Measurements from ENCODE around the gene COL6A2.
"Not testable (repeated sequence)": the region's sequence is repeated elsewhere in the genome, so short reads cannot be mapped to it uniquely, and the experiment has no call there.

COL6A2 gene

GRCh38 chr21:46172863-46173528 lies 75.1 kb downstream of the COL6A2 start:
- DNase-seq (ENCODE audit: low read depth), result no peak

GRCh38 chr21:46173573-46173972 lies 75.7 kb downstream of the COL6A2 start:
- DNase-seq (ENCODE audit: low read depth), result no peak

GRCh38 chr21:46176443-46177129 lies 78.7 kb downstream of the COL6A2 start:
- DNase-seq (ENCODE audit: low read depth), result not testable (repeated sequence)

- DNase-seq (ENCODE audit: low read depth), result no peak
Observed at GRCh38 chr21:46178961-46179360, 81.0 kb downstream of the COL6A2 start.

Measured in stimulated activated CD8-positive, alpha-beta memory T cell treated with anti-CD3 and anti-CD28 coated beads, Interleukin-15, amount 100 ng/mL, for 24 hours (primary cell).